IMR-90 (cell line): ENCODE measurements around the gene IGF1. TPM values are rescaled to one million over a fixed set of nuclear protein-coding genes. Genes with fewer than 3 reads are reported as not detected.

Experiments
- ATAC-seq: fragments of 200-7000 bp; cut with Tn5 transposase; 2 replicates; pipeline ENCODE4 v1.9.1; 2020; ENCODE audit warnings: low read depth, mild to moderate bottlenecking, moderate library complexity
- BruUV-seq: library from RNA; stranded (reverse); fragments of 400-500 nt; replicated peaks from 2 replicates; lab custom pipeline; 2021; lab: Mats Ljungman, UMichigan
- CTCF ChIA-PET: fragments of 300-600 bp; formaldehyde crosslinking; extraction: SDS; loops from one replicate; lab custom pipeline; 2021; ENCODE audit warnings: antibody characterized with exemption; lab: Yijun Ruan, JAX
- POLR2A ChIA-PET: fragments of 300-600 bp; sonication (Branson Sonifier 250); formaldehyde crosslinking; loops from one replicate; lab custom pipeline; 2022; ENCODE audit warnings: antibody characterized with exemption; ENCODE audit not compliant: unreplicated experiment; lab: Charles Lee
- DNase-seq: peaks from one replicate; pipeline ENCODE4 v3.0.0; 2013
- H2AFZ ChIP-seq: replicated peaks from 2 replicates; pipeline ENCODE3; 2013; ENCODE audit warnings: low read length, mild to moderate bottlenecking; ENCODE audit not compliant: poor library complexity
- H2AK5ac ChIP-seq: 2 replicates; pipeline ENCODE4 v1.6.1; 2013; ENCODE audit warnings: low read depth, low read length, inconsistent platforms
- H2AK9ac ChIP-seq: replicated peaks from 2 replicates; pipeline ENCODE3; 2013; ENCODE audit warnings: mild to moderate bottlenecking, low read depth, low read length, moderate library complexity; ENCODE audit not compliant: poor library complexity
- H2BK120ac ChIP-seq: 2 replicates; pipeline ENCODE4 v1.6.1; 2013; ENCODE audit warnings: low read depth, low read length, inconsistent platforms
- H2BK15ac ChIP-seq: 3 replicates; pipeline ENCODE4 v1.6.1; 2013; ENCODE audit warnings: low read depth, low read length, inconsistent platforms
- H2BK20ac ChIP-seq: 2 replicates; pipeline ENCODE4 v1.6.1; 2013; ENCODE audit warnings: low read depth, mild to moderate bottlenecking, inconsistent platforms, low read length, moderate library complexity
- H2BK5ac ChIP-seq: 2 replicates; pipeline ENCODE4 v1.6.1; 2013; ENCODE audit warnings: mild to moderate bottlenecking, low read depth, low read length, inconsistent platforms; ENCODE audit not compliant: poor library complexity, severe bottlenecking
- H3K14ac ChIP-seq: replicated peaks from 2 replicates; pipeline ENCODE4 v1.6.1; 2013; ENCODE audit warnings: low read depth, low read length, inconsistent platforms
- H3K18ac ChIP-seq: 2 replicates; pipeline ENCODE4 v1.6.1; 2013; ENCODE audit warnings: low read depth, low read length, control low read depth
- H3K23ac ChIP-seq: 2 replicates; pipeline ENCODE4 v1.6.1; 2013; ENCODE audit warnings: low read depth, low read length, inconsistent platforms
- H3K27ac ChIP-seq: 2 replicates; pipeline ENCODE4 v1.5.1; 2013; ENCODE audit warnings: mild to moderate bottlenecking, control low read depth, low read length; ENCODE audit not compliant: insufficient read depth
- H3K27me3 ChIP-seq: 2 replicates; pipeline ENCODE4 v1.6.1; 2013; ENCODE audit warnings: low read length; ENCODE audit not compliant: control insufficient read depth, insufficient read depth
- H3K36me3 ChIP-seq: 2 replicates; pipeline ENCODE4 v1.6.1; 2013; ENCODE audit warnings: low read length, mixed read lengths; ENCODE audit not compliant: control insufficient read depth, insufficient read depth
- H3K4ac ChIP-seq: 2 replicates; pipeline ENCODE4 v1.6.1; 2013; ENCODE audit warnings: low read depth, low read length, inconsistent platforms
- H3K4me1 ChIP-seq: 2 replicates; pipeline ENCODE4 v1.6.1; 2013; ENCODE audit warnings: low read length, mixed read lengths; ENCODE audit not compliant: control insufficient read depth, insufficient read depth
- H3K4me2 ChIP-seq: 2 replicates; pipeline ENCODE4 v1.6.1; 2013; ENCODE audit warnings: low read depth, mild to moderate bottlenecking, control low read depth, low read length, moderate library complexity
- H3K4me3 ChIP-seq: 2 replicates; pipeline ENCODE4 v1.5.1; 2013; ENCODE audit warnings: low read depth, mild to moderate bottlenecking, control low read depth, low read length, moderate library complexity; ENCODE audit not compliant: insufficient read depth
- H3K56ac ChIP-seq: 2 replicates; pipeline ENCODE4 v1.6.1; 2013; ENCODE audit warnings: low read length, inconsistent platforms; ENCODE audit not compliant: insufficient read depth; ENCODE audit errors: extremely low read depth
- H3K79me1 ChIP-seq, 2 experiments: 2 replicates each; pipeline ENCODE4 v1.6.1; 2013; ENCODE audit warnings: low read length in 2 of 2, inconsistent platforms in 1 of 2, low read depth in 1 of 2
- H3K9ac ChIP-seq: 2 replicates; pipeline ENCODE4 v1.6.1; 2013; ENCODE audit warnings: low read depth, low read length, control low read depth
- H3K9me1 ChIP-seq: 2 replicates; pipeline ENCODE4 v1.6.1; 2013; ENCODE audit warnings: low read length, inconsistent platforms; ENCODE audit not compliant: insufficient read depth
- H3K9me3 ChIP-seq: 2 replicates; pipeline ENCODE4 v1.6.1; 2013; ENCODE audit warnings: low read length; ENCODE audit not compliant: control insufficient read depth, insufficient read depth
- H4K20me1 ChIP-seq: 2 replicates; pipeline ENCODE4 v1.6.1; 2013; ENCODE audit warnings: low read length, inconsistent platforms; ENCODE audit not compliant: insufficient read depth
- H4K5ac ChIP-seq: 2 replicates; pipeline ENCODE4 v1.6.1; 2013; ENCODE audit warnings: mild to moderate bottlenecking, low read depth, low read length, control low read depth
- H4K8ac ChIP-seq, 2 experiments: 2 replicates each; pipeline ENCODE4 v1.6.1; 2013; ENCODE audit warnings: low read depth in 2 of 2, low read length in 2 of 2, control low read depth in 1 of 2, inconsistent platforms in 1 of 2
- H4K91ac ChIP-seq: 2 replicates; pipeline ENCODE4 v1.6.1; 2013; ENCODE audit warnings: low read depth, low read length, inconsistent platforms; ENCODE audit not compliant: insufficient read depth
- BHLHE40 ChIP-seq: fragments of 150-350 bp; IDR thresholded peaks from 2 replicates; pipeline ENCODE4 v1.6.1; 2016; ENCODE audit warnings: mild to moderate bottlenecking, low read depth, low read length
- CEBPB ChIP-seq: IDR thresholded peaks from 2 replicates; pipeline ENCODE4 v1.6.1; 2012; ENCODE audit warnings: low read depth, low read length, improper control_type of control experiment
- CHD1 ChIP-seq: IDR thresholded peaks from 2 replicates; pipeline ENCODE4 v1.6.1; 2012; ENCODE audit warnings: low read depth, low read length, improper control_type of control experiment
- CTCF ChIP-seq: conservative IDR thresholded peaks from 2 replicates; pipeline ENCODE4 v1.5.1; 2012; ENCODE audit warnings: mild to moderate bottlenecking, low read depth, low read length, improper control_type of control experiment
- FOS ChIP-seq: fragments of 150-350 bp; IDR thresholded peaks from 2 replicates; pipeline ENCODE4 v1.6.1; 2016; ENCODE audit warnings: low read depth, low read length
- MAFK ChIP-seq: IDR thresholded peaks from 2 replicates; pipeline ENCODE4 v1.6.1; 2012; ENCODE audit warnings: low read depth, low read length, improper control_type of control experiment
- MAZ ChIP-seq: IDR thresholded peaks from 2 replicates; pipeline ENCODE4 v1.6.1; 2012; ENCODE audit warnings: low read depth, mild to moderate bottlenecking, low read length, improper control_type of control experiment, moderate library complexity, borderline replicate concordance
- MXI1 ChIP-seq: IDR thresholded peaks from 2 replicates; pipeline ENCODE4 v1.6.1; 2012; ENCODE audit warnings: low read depth, mild to moderate bottlenecking, low read length, moderate library complexity, borderline replicate concordance
- NFE2L2 ChIP-seq: fragments of 150-350 bp; IDR thresholded peaks from 2 replicates; pipeline ENCODE4 v1.6.1; 2016; ENCODE audit warnings: low read depth, mild to moderate bottlenecking, low read length
- POLR2A ChIP-seq: IDR thresholded peaks from 2 replicates; pipeline ENCODE4 v1.6.1; 2012; ENCODE audit warnings: mild to moderate bottlenecking, low read depth, low read length
- RAD21 ChIP-seq: IDR thresholded peaks from 2 replicates; pipeline ENCODE4 v1.6.1; 2012; ENCODE audit warnings: low read length, improper control_type of control experiment
- RCOR1 ChIP-seq: IDR thresholded peaks from 2 replicates; pipeline ENCODE4 v1.6.1; 2012; ENCODE audit warnings: mild to moderate bottlenecking, low read length, improper control_type of control experiment; ENCODE audit not compliant: insufficient replicate concordance
- RFX5 ChIP-seq: IDR thresholded peaks from 2 replicates; pipeline ENCODE4 v1.8.0; 2012; ENCODE audit warnings: low read depth, mild to moderate bottlenecking, low read length, moderate library complexity
- SMC3 ChIP-seq: fragments of 150-350 bp; IDR thresholded peaks from 2 replicates; pipeline ENCODE4 v1.6.1; 2016; ENCODE audit warnings: low read depth, mild to moderate bottlenecking, antibody characterized with exemption, low read length, moderate library complexity
- WGBS, 2 experiments: methylation state at CpG; one replicate each; pipeline versions ENCODE4 v1.1.5 to v1.1.7; 2013; ENCODE audit warnings: missing lambda C conversion rate in 2 of 2; ENCODE audit not compliant: insufficient read length in 1 of 2; ENCODE audit errors: extremely low coverage in 2 of 2; 5-methylcytosine and 5-hydroxymethylcytosine counted together
- dilution Hi-C: fragments of 300-500 bp; cut with HindIII; formaldehyde crosslinking; loops from one replicate; pipeline ENCODE4 v1.14.3; 2018; ENCODE audit warnings: low sequenced_read_pairs; ENCODE audit not compliant: unreplicated experiment
- in situ Hi-C: fragments of 300-500 bp; cut with MboI; formaldehyde crosslinking; loops from 3 replicates; pipeline ENCODE4 v1.14.3; 2019; ENCODE audit warnings: low sequenced_read_pairs, inconsistent platforms, mixed read lengths
- intact Hi-C: fragments of 100-400 bp; cut with micrococcal nuclease; formaldehyde crosslinking; loops from 2 replicates; pipeline ENCODE4 v1.10.0; 2022
- polyA plus RNA-seq, 3 experiments: library from polyadenylated mRNA; depleted of rRNA; stranded (reverse); fragments of >200 nt; gene quantifications; 2 replicates each; pipeline ENCODE4 v1.2.3, GENCODE V29; 2012; ENCODE audit warnings: low replicate concordance in 1 of 3
- total RNA-seq: library from RNA; depleted of rRNA; stranded (reverse); fragments of >200 nt; gene quantifications from 2 replicates; pipeline ENCODE4 v1.2.3, GENCODE V29; 2012
- TF ChIP-seq, protein P1 (sequence below): fragments of 150-350 bp; IDR thresholded peaks from 2 replicates; pipeline ENCODE4 v1.6.1; 2017; ENCODE audit warnings: mild to moderate bottlenecking, antibody characterized with exemption, low read length, low read depth

The IGF1 gene
- total and polyA plus RNA-seq, 2 of the 4 experiments (the other 2 are of a cell fraction) = under 0.01 to 0.12 TPM

GRCh38 chr12:102408487-102409297 lies 71.7 kb downstream of the IGF1 start:
- CTCF ChIA-PET = no interaction called here
- no peaks in the 10 kb centered on the region for H4K20me1 ChIP-seq

More at GRCh38 chr12:102408487-102409297, 71.7 kb downstream of the IGF1 start:
- Histone ChIP-seq H2AK5ac (0 out of 2 replicates have a peak overlapping the region, but pooled peaks have one; percentile 20), H3K4me2 (no peak overlapping the region), H3K4me1 (peaks cover 9% of the 10 kb centered on the region), H3K36me3 (no peaks in the 10 kb centered on the region), H3K9me3 (no peaks in the 10 kb centered on the region), H3K27ac (no peak overlapping the region), H3K27me3 (no peaks in the 10 kb centered on the region), H3K4me3 (no peak overlapping the region), H3K14ac (no peak overlapping the region), H4K91ac (no peak overlapping the region), H4K5ac (no peak overlapping the region; the same call in 1 of the 2 replicates), H3K9me1 (no peaks in the 10 kb centered on the region), H3K56ac (no peak overlapping the region), H3K18ac (peak overlapping the region; percentile 31; the same call in 1 of the 2 replicates), H2BK15ac (no peak overlapping the region), H2BK20ac (no peak overlapping the region; the same call in 1 of the 2 replicates), H3K79me1 (no peaks in the 10 kb centered on the region), H3K23ac (no peak overlapping the region), H3K4ac (no peak overlapping the region), H2AFZ (no peak overlapping the region), H2BK5ac (no peak overlapping the region), H2AK9ac (no peak overlapping the region), H3K9ac (no peak overlapping the region), H4K8ac (no peak overlapping the region), H2BK120ac (peak overlapping the region; percentile 33)
- TF ChIP-seq MAZ (no peak), POLR2A (no peak), RAD21 (no peak), MAFK (no peak), CEBPB (no peak), MXI1 (no peak), NFE2L2 (no peak), CHD1 (no peak), SMC3 (no peak), RCOR1 (no peak), RFX5 (no peak), CTCF (no peak), BHLHE40 (no peak), FOS (no peak)
- TF ChIP-seq, protein P1, sequence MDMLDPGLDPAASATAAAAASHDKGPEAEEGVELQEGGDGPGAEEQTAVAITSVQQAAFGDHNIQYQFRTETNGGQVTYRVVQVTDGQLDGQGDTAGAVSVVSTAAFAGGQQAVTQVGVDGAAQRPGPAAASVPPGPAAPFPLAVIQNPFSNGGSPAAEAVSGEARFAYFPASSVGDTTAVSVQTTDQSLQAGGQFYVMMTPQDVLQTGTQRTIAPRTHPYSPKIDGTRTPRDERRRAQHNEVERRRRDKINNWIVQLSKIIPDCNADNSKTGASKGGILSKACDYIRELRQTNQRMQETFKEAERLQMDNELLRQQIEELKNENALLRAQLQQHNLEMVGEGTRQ = no peak
- no CpG with 5 or more reads among the region's 4 CpGs for WGBS, 2 experiments
- no TSS peak for BruUV-seq
- POLR2A ChIA-PET = no interaction called here
- dilution Hi-C loops (no loop called here), intact Hi-C loops (no loop called here), in situ Hi-C loops (no loop called here)
- DNase-seq (no peak), ATAC-seq (no peak)
